Measurements from ENCODE around the gene CYP26C1. TPM values are rescaled to one million over a fixed set of nuclear protein-coding genes. Genes with fewer than 3 reads are reported as not detected.

Gene CYP26C1
- total RNA-seq, 1 experiment from 2014 or later = 0.07 TPM

GRCh38 chr10:93095225-93095624 lies 34.6 kb downstream of the CYP26C1 start:
- Histone ChIP-seq H3K9me3 (ENCODE audit: control insufficient read depth in 1 of 2, insufficient read depth in 1 of 2, low read depth in 1 of 2, low read length in 2 of 2) (no peaks in the 10 kb centered on the region), H3K9ac (ENCODE audit: low read length) (no peak overlapping the region), H3K36me3 (ENCODE audit: control insufficient read depth in 1 of 2, insufficient read depth in 2 of 2, low read length in 2 of 2) (no peaks in the 10 kb centered on the region), H3K27me3 (ENCODE audit: insufficient read depth, low read length) (no peaks in the 10 kb centered on the region), H3K4me3 (replicated peaks in 1 of 2; ENCODE audit: low read depth in 1 of 2, low read length in 2 of 2) (no peak overlapping the region), H4K20me1 (ENCODE audit: insufficient read depth) (no peaks in the 10 kb centered on the region), H3K9me2 (ENCODE audit: insufficient read depth) (no peaks in the 10 kb centered on the region), H3K4me2 (ENCODE audit: low read length) (no peak overlapping the region), H3K27ac (ENCODE audit: low read depth, low read length) (no peak overlapping the region), H2AFZ (ENCODE audit: low read depth, low read length, poor library complexity, severe bottlenecking) (no peak overlapping the region), H3K4me1 (ENCODE audit: control insufficient read depth in 1 of 2, insufficient read depth in 2 of 2, low read length in 2 of 2) (peaks cover 0 to 7% of the 10 kb centered on the region in 2 experiments; a peak in 1 of 4 replicates), H3K79me2 (ENCODE audit: insufficient read depth, low read length) (no peaks in the 10 kb centered on the region)
- ChIA-PET RAD21 (ENCODE audit: low non-redundant PET in 1 of 2, low total read pairs in 2 of 2, uncharacterized antibody in 2 of 2, unreplicated experiment in 2 of 2) (no interaction called here), CTCF (interaction anchor here (1.4 kb wide), 1 partner anchor 21 kb away, joined by 3 read pairs; no protein-coding TSS in a partner anchor), POLR2A (no interaction called here)
- intact Hi-C loops (cut with micrococcal nuclease) = no loop called here
- TF ChIP-seq SRF (IDR thresholded peaks at IDR 0.05; ENCODE audit: low read depth) (no peak), POLR2A (IDR thresholded peaks at IDR 0.05; ENCODE audit: borderline replicate concordance, extremely low read depth, insufficient read depth, insufficient read length) (no peak), FOSL1 (IDR thresholded peaks at IDR 0.05; ENCODE audit: low read depth) (no peak)
- peak; percentile 58; the same call in 1 of the 2 replicates for ATAC-seq
- no peak for DNase-seq (ENCODE audit: low read depth, low spot score)
- no TSS peak for BruUV-seq (replicated peaks)

- ATAC-seq = no peak
- ChIA-PET POLR2A (no interaction called here), RAD21 (ENCODE audit: low non-redundant PET in 1 of 2, low total read pairs in 2 of 2, uncharacterized antibody in 2 of 2, unreplicated experiment in 2 of 2) (no interaction called here), CTCF (no interaction called here)
- no peaks in the 10 kb centered on the region for H3K9me2 ChIP-seq (ENCODE audit: insufficient read depth)
- H3K4me1 ChIP-seq (ENCODE audit: control insufficient read depth in 1 of 2, insufficient read depth in 2 of 2, low read length in 2 of 2) = peaks cover 0 to 7% of the 10 kb centered on the region in 2 experiments; a peak in 1 of 4 replicates
- H3K79me2 ChIP-seq (ENCODE audit: insufficient read depth, low read length) = no peaks in the 10 kb centered on the region
- H3K4me2 ChIP-seq (ENCODE audit: low read length) = no peak overlapping the region
- no peak overlapping the region for H3K9ac ChIP-seq (ENCODE audit: low read length)
- H4K20me1 ChIP-seq (ENCODE audit: insufficient read depth) = no peaks in the 10 kb centered on the region
- no TSS peak for BruUV-seq (replicated peaks)
- no peak overlapping the region for H3K4me3 ChIP-seq (replicated peaks in 1 of 2; ENCODE audit: low read depth in 1 of 2, low read length in 2 of 2)
- H2AFZ ChIP-seq (ENCODE audit: low read depth, low read length, poor library complexity, severe bottlenecking) = no peak overlapping the region
- H3K36me3 ChIP-seq (ENCODE audit: control insufficient read depth in 1 of 2, insufficient read depth in 2 of 2, low read length in 2 of 2) = no peaks in the 10 kb centered on the region
- no peak for DNase-seq (ENCODE audit: low read depth, low spot score)
- TF ChIP-seq YY1 (IDR thresholded peaks at IDR 0.05; ENCODE audit: extremely low read depth, insufficient replicate concordance, low read depth, low read length) (no peak), EZH2phosphoT487 (IDR thresholded peaks at IDR 0.05; ENCODE audit: borderline replicate concordance) (no peak), ZNF274 (IDR thresholded peaks at IDR 0.05; ENCODE audit: low read depth, low read length) (no peak), SIN3A (IDR thresholded peaks at IDR 0.05; ENCODE audit: low read depth) (no peak), ATF3 (IDR thresholded peaks at IDR 0.05) (no peak), EGR1 (IDR thresholded peaks at IDR 0.05; ENCODE audit: low read depth) (no peak), CBX3 (IDR thresholded peaks at IDR 0.05; ENCODE audit: low read depth) (no peak), ZFX (IDR thresholded peaks at IDR 0.05) (no peak), SP1 (IDR thresholded peaks at IDR 0.05; ENCODE audit: low read depth) (no peak)
- no peak overlapping the region for H3K27ac ChIP-seq (ENCODE audit: low read depth, low read length)
- intact Hi-C loops (cut with micrococcal nuclease) = no loop called here
- H3K9me3 ChIP-seq (ENCODE audit: control insufficient read depth in 1 of 2, insufficient read depth in 1 of 2, low read depth in 1 of 2, low read length in 2 of 2) = no peaks in the 10 kb centered on the region
- H3K27me3 ChIP-seq (ENCODE audit: insufficient read depth, low read length) = no peaks in the 10 kb centered on the region
Measured at GRCh38 chr10:93096901-93097300, 36.3 kb downstream of the CYP26C1 start.

Measured in HCT116 (cell line).